HepG2 (cell line): ENCODE data around the gene SCN9A. TPM values are rescaled to one million over a fixed set of nuclear protein-coding genes. Genes with fewer than 3 reads are reported as not detected.

Source experiments
- ATAC-seq: fragments of 200-7000 bp; cut with Tn5 transposase; 3 replicates; pipeline ENCODE4 v1.9.1; 2020; ENCODE audit warnings: mild to moderate bottlenecking, moderate library complexity
- BruUV-seq: library from RNA; stranded (reverse); fragments of 400-500 nt; replicated peaks from 2 replicates; lab custom pipeline; 2021; lab: Mats Ljungman, UMichigan
- CTCF ChIA-PET: fragments of 300-600 bp; formaldehyde crosslinking; extraction: SDS; loops from one replicate; lab custom pipeline; 2021; ENCODE audit warnings: low total read pairs, inconsistent platforms, low intra/inter-chr PET ratio; lab: Yijun Ruan, JAX
- POLR2A ChIA-PET: fragments of 350-600 bp; sonication (Branson Sonifier 250); formaldehyde crosslinking; loops from one replicate; lab custom pipeline; 2020; ENCODE audit warnings: antibody characterized with exemption, inconsistent platforms; lab: Yijun Ruan, JAX
- DNase-seq: peaks from one replicate; pipeline ENCODE4 v3.0.0-alpha.2; 2015; ENCODE audit warnings: low spot score
- FAIRE-seq: peaks from 3 replicates; lab custom pipeline; 2011; peaks lifted over from hg19 to GRCh38; lab: Jason Lieb, UNC
- H2AFZ ChIP-seq: one replicate; pipeline ENCODE4 v1.6.1; 2011; ENCODE audit warnings: low read length, inconsistent platforms
- H3K27ac ChIP-seq: fragments of 300-600 bp; 3 replicates; pipeline ENCODE4 v1.8.0; 2011; ENCODE audit warnings: mixed run types, mild to moderate bottlenecking, mixed read lengths, low read length, inconsistent platforms; ENCODE audit not compliant: insufficient read depth; ENCODE audit errors: extremely low read length
- H3K27me3 ChIP-seq, 2 experiments: fragments of 200-600 bp in 1 of 2; 2 replicates in 1 of 2; 3 replicates in 1 of 2; pipeline versions ENCODE4 v1.6.0 to v1.8.0; 2011; ENCODE audit warnings: low read length in 2 of 2, mild to moderate bottlenecking in 2 of 2, moderate library complexity in 2 of 2, inconsistent platforms in 1 of 2; ENCODE audit not compliant: insufficient read depth in 2 of 2, control insufficient read depth in 1 of 2
- H3K36me3 ChIP-seq, 2 experiments: fragments of 200-600 bp in 1 of 2; replicated peaks in 1 of 2; 2 replicates in 1 of 2; 3 replicates in 1 of 2; pipeline versions ENCODE4 v1.5.1 to v1.8.0; 2011; ENCODE audit warnings: low read length in 2 of 2, inconsistent platforms in 1 of 2; ENCODE audit not compliant: insufficient read depth in 2 of 2, control insufficient read depth in 1 of 2
- H3K4me1 ChIP-seq: 2 replicates; pipeline ENCODE4 v1.5.1; 2012; ENCODE audit warnings: low read length, inconsistent platforms; ENCODE audit not compliant: insufficient read depth
- H3K4me2 ChIP-seq: 2 replicates; pipeline ENCODE4 v1.6.0; 2011; ENCODE audit warnings: low read depth, low read length, inconsistent platforms
- H3K4me3 ChIP-seq, 3 experiments: fragments of 200-600 bp in 1 of 3; sonication (generic), shearing (Covaris generic) in 1 of 3; replicated peaks in 1 of 3; 2 replicates each; pipeline ENCODE4 v1.5.1; 2011 to 2016; ENCODE audit warnings: low read length in 3 of 3, inconsistent platforms in 2 of 3, low read depth in 2 of 3, mild to moderate bottlenecking in 2 of 3, control low read depth in 1 of 3, mixed read lengths in 1 of 3; ENCODE audit not compliant: insufficient read depth in 1 of 3
- H3K79me2 ChIP-seq: one replicate; pipeline ENCODE4 v1.6.1; 2011; ENCODE audit warnings: low read length, inconsistent platforms; ENCODE audit not compliant: insufficient read depth
- H3K9ac ChIP-seq: 2 replicates; pipeline ENCODE4 v1.6.0; 2011; ENCODE audit warnings: mild to moderate bottlenecking, low read depth, low read length, inconsistent platforms; ENCODE audit not compliant: insufficient read depth
- H3K9me3 ChIP-seq: 2 replicates; pipeline ENCODE4 v1.5.1; 2012; ENCODE audit warnings: mild to moderate bottlenecking, low read length
- H4K20me1 ChIP-seq: 2 replicates; pipeline ENCODE4 v1.6.0; 2011; ENCODE audit warnings: inconsistent platforms, mild to moderate bottlenecking, low read length, moderate library complexity; ENCODE audit not compliant: insufficient read depth
- DMAP1 ChIP-seq: IDR thresholded peaks from 2 replicates; pipeline ENCODE4 v1.6.1; 2016
- EEA1 ChIP-seq: sonication (generic); formaldehyde crosslinking; IDR thresholded peaks from 2 replicates; pipeline ENCODE4 v1.5.1; 2020; ENCODE audit warnings: mild to moderate bottlenecking, missing genetic modification reagents, borderline replicate concordance
- JUND ChIP-seq: sonication (generic); formaldehyde crosslinking; IDR thresholded peaks from 2 replicates; pipeline ENCODE4 v1.8.0; 2022; ENCODE audit warnings: mild to moderate bottlenecking, missing genetic modification reagents
- KDM6A ChIP-seq: IDR thresholded peaks from 2 replicates; pipeline ENCODE4 v1.6.1; 2016; ENCODE audit warnings: low read depth
- MAFK ChIP-seq, 2 experiments: IDR thresholded peaks in 1 of 2; conservative IDR thresholded peaks in 1 of 2; 2 replicates each; pipeline ENCODE4 v1.6.1; 2011; ENCODE audit warnings: improper control_type of control experiment in 2 of 2, low read length in 2 of 2
- MEF2D ChIP-seq: sonication (generic); formaldehyde crosslinking; IDR thresholded peaks from 2 replicates; pipeline ENCODE4 v1.5.1; 2020; ENCODE audit warnings: mild to moderate bottlenecking, missing genetic modification reagents
- RBM22 ChIP-seq: fragments of 200-400 bp; formaldehyde crosslinking; optimal IDR thresholded peaks from 2 replicates; pipeline ENCODE3; 2017; ENCODE audit warnings: mild to moderate bottlenecking, low read length, moderate library complexity
- RFX5 ChIP-seq: IDR thresholded peaks from 2 replicates; pipeline ENCODE4 v1.6.1; 2011; ENCODE audit warnings: low read depth, low read length, improper control_type of control experiment
- SATB2 ChIP-seq: sonication (generic); formaldehyde crosslinking; IDR thresholded peaks from 2 replicates; pipeline ENCODE4 v1.5.0; 2020; ENCODE audit warnings: missing genetic modification reagents
- ZBTB20 ChIP-seq: sonication (generic); formaldehyde crosslinking; IDR thresholded peaks from 2 replicates; pipeline ENCODE4 v1.8.1; 2023; ENCODE audit warnings: missing genetic modification reagents, low read depth, mild to moderate bottlenecking, borderline replicate concordance
- ZBTB25 ChIP-seq: IDR thresholded peaks from 2 replicates; pipeline ENCODE4 v1.6.1; 2018; ENCODE audit warnings: missing genetic modification reagents
- ZNF619 ChIP-seq: sonication (generic); formaldehyde crosslinking; IDR thresholded peaks from 2 replicates; pipeline ENCODE4 v1.4.0; 2020; ENCODE audit warnings: mild to moderate bottlenecking, missing genetic modification reagents
- ZNF720 ChIP-seq: sonication (generic); formaldehyde crosslinking; IDR thresholded peaks from 2 replicates; pipeline ENCODE4 v1.4.0; 2020; ENCODE audit warnings: missing genetic modification reagents
- ZNF766 ChIP-seq: sonication (generic); formaldehyde crosslinking; IDR thresholded peaks from 2 replicates; pipeline ENCODE4 v1.5.0; 2020; ENCODE audit warnings: missing genetic modification reagents, borderline replicate concordance
- ZNF792 ChIP-seq: IDR thresholded peaks from 2 replicates; pipeline ENCODE4 v1.6.1; 2016
- ZSCAN29 ChIP-seq: sonication (generic); formaldehyde crosslinking; conservative IDR thresholded peaks from 2 replicates; pipeline ENCODE4 v1.4.0; 2020; ENCODE audit warnings: mild to moderate bottlenecking, missing genetic modification reagents
- ZSCAN9 ChIP-seq: IDR thresholded peaks from 2 replicates; pipeline ENCODE4 v1.6.1; 2016; ENCODE audit warnings: borderline replicate concordance
- WGBS: methylation state at CpG from one replicate; pipeline ENCODE4 v1.1.6; 2017; ENCODE audit warnings: low lambda C conversion rate; 5-methylcytosine and 5-hydroxymethylcytosine counted together
- in situ Hi-C: cut with HindIII; loops from 2 replicates; pipeline ENCODE4 v1.10.0; 2017; ENCODE audit warnings: low pct_unique_long_range_greater_than_20kb; ENCODE audit not compliant: extremely low pct_ligation_motif_present
- intact Hi-C: fragments of 100-400 bp; cut with micrococcal nuclease; formaldehyde crosslinking; loops from one replicate; pipeline ENCODE4 v1.10.0; 2022; ENCODE audit not compliant: unreplicated experiment
- polyA plus RNA-seq, 8 experiments: library from polyadenylated mRNA; depleted of rRNA in 3 of 8; stranded (reverse) in 7 of 8; unstranded in 1 of 8; fragments of >200 nt; fragmentation: Illumina TruSeq in 4 of 8; extraction: Trizol in 4 of 8; gene quantifications; 2 replicates each; pipeline versions ENCODE4 v1.2.1 to v1.2.3, GENCODE V29; 2011 to 2016; ENCODE audit warnings: low read depth in 4 of 8, missing spikeins in 1 of 8, mixed read lengths in 1 of 8; ENCODE audit not compliant: insufficient read depth in 1 of 8
- total RNA-seq, 5 experiments: library from RNA; depleted of rRNA; stranded (reverse); fragments of >200 nt; fragmentation: Illumina TruSeq; extraction: Trizol; gene quantifications; 2 replicates each; pipeline ENCODE4 v1.2.3, GENCODE V29; 2016; ENCODE audit warnings: low read depth in 1 of 5
- TF ChIP-seq, protein P1 (sequence below): sonication (generic); formaldehyde crosslinking; IDR thresholded peaks from 2 replicates; pipeline ENCODE4 v1.4.0; 2020; ENCODE audit warnings: mild to moderate bottlenecking, missing genetic modification reagents

SCN9A gene
- total and polyA plus RNA-seq, 2 of the 13 experiments (the other 11 are each of a cell fraction or from before 2014, with no cell fraction given): 15.3 to 24.3 TPM

DNA sequence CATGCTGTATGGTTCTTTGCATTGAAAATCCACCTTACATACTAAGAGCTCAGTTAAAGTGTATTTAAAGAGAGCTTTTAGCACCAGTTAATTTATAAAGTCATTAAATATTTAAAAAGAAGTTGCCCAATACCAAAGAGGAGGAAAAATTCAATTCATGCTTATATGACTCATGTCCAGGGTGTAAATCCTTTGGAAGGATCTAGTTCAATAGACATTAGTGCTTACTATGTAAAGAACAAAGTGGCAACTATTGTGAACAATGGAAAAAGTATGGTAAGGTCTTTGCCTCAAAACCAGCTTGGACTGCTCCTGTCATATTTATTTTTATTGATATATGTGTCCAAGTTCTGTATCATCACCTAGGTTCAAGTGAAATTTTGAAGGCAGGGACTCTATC, 90.5 kb downstream of the SCN9A start:
- Histone ChIP-seq H3K36me3 (peaks cover 18 to 47% of the 10 kb centered on the region in 2 experiments), H4K20me1 (no peaks in the 10 kb centered on the region), H3K4me1 (no peaks in the 10 kb centered on the region), H3K4me2 (no peak overlapping the region), H3K4me3 (no peak overlapping the region), H2AFZ (no peak overlapping the region), H3K27me3 (no peaks in the 10 kb centered on the region), H3K9ac (no peak overlapping the region), H3K79me2 (no peaks in the 10 kb centered on the region), H3K9me3 (no peaks in the 10 kb centered on the region), H3K27ac (no peak overlapping the region)
- POLR2A ChIA-PET: no interaction called here
- ATAC-seq (no peak), FAIRE-seq (no peak), DNase-seq (no peak)
- in situ Hi-C loops: no loop called here
- TF ChIP-seq RFX5: no peak
- TF ChIP-seq ZSCAN29 (CRISPR knock-in tag): no peak
- TF ChIP-seq SATB2 (CRISPR knock-in tag): no peak
- TF ChIP-seq JUND (CRISPR knock-in tag): no peak
- TF ChIP-seq DMAP1 (CRISPR knock-in tag): no peak
- TF ChIP-seq, protein P1, sequence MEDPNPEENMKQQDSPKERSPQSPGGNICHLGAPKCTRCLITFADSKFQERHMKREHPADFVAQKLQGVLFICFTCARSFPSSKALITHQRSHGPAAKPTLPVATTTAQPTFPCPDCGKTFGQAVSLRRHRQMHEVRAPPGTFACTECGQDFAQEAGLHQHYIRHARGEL (CRISPR knock-in tag): no peak
- TF ChIP-seq EEA1: no peak
- TF ChIP-seq ZNF619 (CRISPR knock-in tag): no peak
- TF ChIP-seq ZNF720 (CRISPR knock-in tag): no peak
- no peak for TF ChIP-seq RBM22
- no peak for TF ChIP-seq KDM6A
- CTCF ChIA-PET: no interaction called here
- intact Hi-C loops: no loop called here
- no TSS peak for BruUV-seq

- Histone ChIP-seq H3K9ac (no peak overlapping the region), H4K20me1 (no peaks in the 10 kb centered on the region), H3K4me3 (no peak overlapping the region), H3K27ac (no peak overlapping the region), H3K36me3 (peaks cover 18 to 53% of the 10 kb centered on the region in 2 experiments), H3K27me3 (no peaks in the 10 kb centered on the region), H3K4me2 (no peak overlapping the region), H2AFZ (no peak overlapping the region), H3K79me2 (no peaks in the 10 kb centered on the region), H3K9me3 (no peaks in the 10 kb centered on the region), H3K4me1 (no peaks in the 10 kb centered on the region)
- 92% methylated on average over 9 of the region's 9 CpGs for WGBS
- in situ Hi-C loops: no loop called here
- ChIA-PET POLR2A (no interaction called here), CTCF (no interaction called here)
- ATAC-seq (no peak), FAIRE-seq (no peak), DNase-seq (no peak)
- TF ChIP-seq ZNF766 (CRISPR knock-in tag): no peak
- TF ChIP-seq MEF2D (CRISPR knock-in tag): no peak
- no peak for TF ChIP-seq ZSCAN9
- no peak for TF ChIP-seq ZBTB20
- no peak for TF ChIP-seq ZNF792
- no peak for TF ChIP-seq ZBTB25 (CRISPR knock-in tag)
- 0 out of 4 replicates have a peak, but pooled peaks of 1 of the 2 experiments have one; percentile 1 for TF ChIP-seq MAFK (conservative IDR thresholded peaks at IDR 0.05 in 1 of 2, IDR thresholded peaks at IDR 0.05 in 1 of 2; ENCODE audit: low read length in 2 of 2)
- intact Hi-C loops: no loop called here
- BruUV-seq: no TSS peak
These were observed 91.4 kb downstream of the SCN9A start for GRCh38 chr2:166284359-166284758.
